ENCODE results near the gene C9orf153. TPM values are rescaled to one million over a fixed set of nuclear protein-coding genes. Genes with fewer than 3 reads are reported as not detected.
"Not testable (repeated sequence)": the region's sequence is repeated elsewhere in the genome, so short reads cannot be mapped to it uniquely, and the experiment has no call there.

The C9orf153 gene
- 0.38 TPM in 1 of 2 replicates, not detected in the other for total RNA-seq

DNA sequence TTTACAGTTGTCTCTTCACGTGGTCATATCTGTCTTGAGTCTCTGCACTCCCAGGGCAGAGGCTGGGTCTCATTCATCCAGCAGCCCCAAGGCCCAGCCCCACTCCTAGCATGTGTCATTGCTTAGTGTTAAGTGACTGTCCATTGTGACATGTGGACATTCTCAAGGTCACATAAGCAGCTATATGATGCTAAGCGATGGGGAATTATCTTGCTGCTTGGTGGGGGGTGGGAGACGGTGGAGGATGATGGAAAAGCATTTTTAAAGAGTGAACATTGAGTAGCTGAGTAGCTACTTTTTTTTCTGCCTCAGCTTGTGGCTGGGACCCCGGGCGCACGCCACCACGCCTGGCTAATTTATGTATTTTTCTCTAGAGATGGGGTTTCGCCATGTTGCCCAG lies at the start of gene C9orf153:
Gene C9orf153 (minus strand): TSS at position 101 of the 400 bp plus-strand sequence. CDS start 30,054 bp downstream, outside the sequence.
- DNase-seq (ENCODE audit: low read depth in 2 of 2) = no peak

DNA sequence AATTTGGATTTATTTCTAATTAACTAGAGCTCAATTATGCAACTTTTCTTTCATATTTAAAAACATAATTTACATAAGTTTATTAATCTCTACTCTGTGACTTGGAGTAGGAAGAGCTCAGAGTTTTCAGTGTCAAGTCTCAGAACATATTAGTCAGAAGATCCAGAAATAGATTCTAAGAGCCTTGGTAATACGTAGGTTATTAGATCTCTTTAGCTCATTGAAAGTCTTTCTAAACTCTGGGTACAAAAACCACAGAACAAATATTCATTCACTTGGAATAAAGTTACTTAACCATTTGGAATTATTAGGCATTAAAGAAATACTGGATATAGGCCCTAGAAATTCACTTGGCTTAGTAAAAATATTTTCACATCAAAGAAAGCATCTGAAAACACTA lies 49.2 kb upstream of the C9orf153 start:
- no peak for DNase-seq (ENCODE audit: low read depth in 2 of 2)

DNA sequence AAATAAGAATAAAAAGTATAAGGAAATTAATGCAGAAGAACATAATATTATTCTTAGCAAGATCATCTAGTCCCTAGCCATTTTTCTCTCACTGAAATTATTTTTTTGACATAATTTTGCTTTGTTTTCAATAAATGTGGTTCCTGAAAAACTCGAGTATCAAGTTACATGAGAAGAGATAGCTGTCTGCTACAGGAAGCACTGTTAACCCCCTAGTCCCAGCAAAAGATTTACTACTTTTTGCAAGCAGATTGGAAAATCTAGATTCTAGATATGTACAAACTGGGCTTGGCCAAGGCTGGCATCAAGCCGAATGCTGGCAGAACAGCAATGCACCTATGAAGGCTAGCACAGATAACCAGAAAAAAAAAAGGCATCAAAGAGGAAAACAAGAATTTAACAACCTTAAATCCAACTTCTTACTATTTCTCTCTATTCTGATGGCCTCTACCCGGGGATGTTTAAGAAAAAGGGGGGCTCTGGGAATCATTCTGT lies 44.8 kb upstream of the C9orf153 start:
- peak in 1 of 2 donors; percentile 42 for DNase-seq (ENCODE audit: low read depth in 2 of 2)

DNA sequence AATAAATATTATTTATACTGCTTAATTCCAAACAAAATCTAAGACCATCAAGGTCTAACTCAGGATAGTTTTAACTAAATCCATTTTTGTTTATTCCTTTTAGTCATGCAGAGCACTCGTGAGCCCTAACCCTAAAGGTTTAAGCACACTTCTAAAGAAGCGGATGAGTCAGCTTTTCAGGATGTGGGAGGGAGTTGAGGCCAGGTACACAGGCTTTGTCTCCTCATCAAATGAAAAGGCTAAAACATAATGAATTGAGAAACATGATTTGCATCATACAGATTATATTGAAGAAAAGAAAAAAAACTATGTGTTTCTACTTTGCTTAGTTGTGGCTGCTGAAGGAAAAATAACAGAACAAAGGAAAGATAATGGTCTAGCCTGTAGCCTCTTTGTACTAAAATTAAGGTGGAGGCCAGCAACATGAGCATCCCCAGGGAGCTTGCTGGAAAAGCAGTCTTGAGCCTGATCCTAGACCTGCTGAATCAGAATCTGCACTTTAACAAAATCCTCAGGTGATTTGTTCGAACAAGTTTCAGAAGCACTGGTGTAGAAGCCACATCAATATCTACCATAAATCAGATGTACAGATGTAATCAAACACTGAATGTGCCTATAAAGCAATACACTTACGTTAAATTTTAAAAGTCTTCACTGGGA lies 44.0 kb upstream of the C9orf153 start:
- DNase-seq (ENCODE audit: low read depth in 2 of 2) = peak in 1 of 2 donors; percentile 67

DNA sequence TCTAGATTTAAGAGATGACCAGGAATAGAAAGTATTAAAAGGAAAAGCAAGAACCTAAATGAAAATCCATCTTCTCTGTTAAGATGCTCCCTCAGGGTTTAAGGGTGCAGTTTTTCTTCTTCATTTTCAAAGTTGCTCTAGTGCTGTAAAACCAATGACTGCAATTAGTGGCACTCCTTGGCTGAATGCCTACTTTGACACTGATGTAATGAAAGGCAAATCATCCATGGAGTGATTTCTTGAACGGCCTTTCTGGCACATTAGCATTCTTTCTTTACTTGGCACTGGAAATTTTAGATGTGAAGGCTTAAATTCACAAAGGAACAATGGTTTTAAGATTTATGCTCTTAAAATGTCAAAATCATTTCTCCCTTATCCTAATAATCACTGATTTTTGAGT lies 42.2 kb upstream of the C9orf153 start:
- DNase-seq (ENCODE audit: low read depth in 2 of 2) = no peak

DNA sequence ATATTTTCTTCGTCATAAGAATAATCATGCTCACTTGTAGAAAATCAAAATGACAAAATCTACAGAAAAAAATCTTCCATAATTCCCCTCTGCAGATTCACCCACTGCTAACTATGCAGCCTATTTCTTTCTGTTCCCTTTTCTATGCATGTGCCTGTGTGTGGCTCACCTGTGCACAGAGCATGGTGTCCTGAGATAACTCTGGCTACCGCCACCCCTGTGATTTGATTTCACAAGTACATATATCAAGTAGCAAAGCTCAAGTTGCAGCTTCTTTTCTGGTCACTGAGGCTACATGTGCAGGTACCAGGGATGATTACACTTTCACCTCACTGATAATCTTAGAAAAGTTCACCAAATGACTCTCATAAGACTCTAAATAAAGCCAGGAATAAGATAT lies 41.2 kb upstream of the C9orf153 start:
- DNase-seq (ENCODE audit: low read depth in 2 of 2) = no peak

DNA sequence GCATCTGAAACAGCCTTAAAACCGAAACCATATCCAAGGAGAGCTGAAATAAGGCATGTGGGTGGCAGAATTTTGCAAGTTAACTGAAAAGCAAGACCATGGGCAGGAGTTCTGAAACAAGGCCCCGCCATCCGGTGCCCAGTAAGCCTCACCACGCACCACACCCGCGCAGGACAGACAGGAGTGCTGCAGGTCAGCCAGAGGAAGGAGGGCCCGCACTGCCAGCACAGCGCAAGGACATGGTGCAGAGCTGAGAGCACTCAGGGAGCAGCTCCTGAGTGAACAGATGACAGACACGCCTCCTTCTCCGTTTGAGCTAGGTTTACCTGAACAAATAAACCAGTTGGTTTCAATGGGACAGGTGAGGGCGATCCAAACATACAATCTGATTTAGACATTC lies 39.4 kb upstream of the C9orf153 start:
- DNase-seq (ENCODE audit: low read depth in 2 of 2) = no peak

DNA sequence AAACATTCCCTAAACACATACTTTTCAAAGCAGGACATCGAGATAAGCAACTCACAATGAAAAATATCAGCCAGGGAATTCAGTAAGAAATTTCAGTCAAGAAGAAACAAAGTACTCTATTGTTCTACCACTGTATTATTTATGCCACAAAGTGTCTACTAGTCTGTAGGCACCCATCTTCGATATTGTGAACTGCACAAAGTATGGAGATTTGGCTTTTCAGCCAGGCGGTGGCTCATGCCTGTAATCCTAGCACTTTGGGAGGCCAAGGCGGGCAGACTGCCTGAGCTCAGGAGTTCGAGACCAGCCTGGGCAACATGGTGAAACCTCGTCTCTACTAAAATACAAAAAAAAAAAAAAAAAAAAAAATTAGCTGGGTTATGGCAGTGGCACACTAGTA lies 30.9 kb upstream of the C9orf153 start:
- DNase-seq (ENCODE audit: low read depth in 2 of 2) = not testable (repeated sequence)

DNA sequence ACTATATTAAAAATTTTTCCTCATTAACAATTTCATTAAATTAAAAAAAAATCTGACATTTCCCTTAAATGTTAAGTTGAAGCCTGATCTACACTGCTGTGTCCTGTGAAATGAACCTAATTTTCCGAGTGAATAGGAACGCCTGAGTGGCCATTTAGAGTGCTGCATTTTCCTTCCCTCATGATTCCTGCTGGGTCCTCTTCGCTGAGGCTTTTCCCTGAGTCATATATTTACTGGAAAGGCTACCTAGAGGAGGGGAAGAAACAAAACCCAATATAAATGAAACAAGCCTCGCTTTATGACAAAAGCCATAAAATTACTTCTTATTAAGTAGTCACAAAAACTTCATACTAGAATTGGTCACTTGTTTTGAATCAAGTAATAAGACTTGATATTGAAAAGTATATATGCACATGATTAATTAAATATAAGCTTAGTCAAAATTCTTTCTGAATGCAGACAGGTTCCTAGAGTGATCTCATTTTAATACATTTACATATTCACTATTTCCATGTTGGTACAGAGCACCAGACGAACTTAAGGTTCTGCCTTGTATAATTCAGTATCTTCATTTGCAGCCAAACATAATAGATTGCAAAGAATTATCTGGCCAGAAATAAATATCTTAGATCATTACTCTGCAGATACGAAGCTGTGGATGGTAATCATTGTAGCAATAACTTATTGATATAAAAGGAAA lies 29.2 kb upstream of the C9orf153 start:
- no peak for DNase-seq (ENCODE audit: low read depth in 2 of 2)

DNA sequence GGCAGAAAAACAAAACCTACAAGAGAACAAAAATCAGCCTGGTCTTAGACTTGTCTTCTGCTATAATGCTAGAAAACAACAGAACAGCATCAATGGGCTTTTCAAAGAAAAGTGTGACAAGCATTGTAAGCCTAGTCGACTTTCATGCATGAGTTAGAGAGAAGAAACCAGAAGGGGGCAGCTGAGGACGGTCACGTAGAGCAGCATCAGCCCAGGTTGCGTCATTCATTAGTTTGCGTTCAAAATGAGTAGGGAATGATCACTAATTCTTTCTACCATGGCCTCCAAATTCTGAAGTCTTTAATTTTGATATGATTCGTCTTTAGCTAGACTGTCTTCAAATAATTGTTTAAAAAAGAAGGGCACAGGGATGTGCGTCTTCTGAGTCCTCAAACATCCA lies 27.6 kb upstream of the C9orf153 start:
- peak in 1 of 2 donors; percentile 34 for DNase-seq (ENCODE audit: low read depth in 2 of 2)

DNA sequence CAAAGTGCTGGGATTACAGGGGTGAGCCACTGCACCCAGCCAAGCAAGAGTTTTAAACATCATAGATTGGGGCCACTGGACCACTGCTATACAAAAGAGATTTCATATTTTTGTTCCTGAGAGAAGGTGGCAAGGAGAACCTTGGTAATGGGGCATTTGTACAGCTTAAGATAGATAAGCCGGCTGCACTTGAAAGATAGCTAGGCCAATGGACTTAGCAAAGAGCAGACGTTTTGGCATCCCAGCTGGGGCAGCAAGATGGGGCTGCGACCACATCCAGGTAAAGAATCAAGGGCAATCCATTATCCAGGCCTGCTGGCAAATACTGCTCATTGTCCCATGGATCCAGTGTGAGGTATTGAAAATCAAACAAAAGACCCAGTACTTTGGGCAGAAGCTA lies 26.8 kb upstream of the C9orf153 start:
- no peak for DNase-seq (ENCODE audit: low read depth in 2 of 2)

DNA sequence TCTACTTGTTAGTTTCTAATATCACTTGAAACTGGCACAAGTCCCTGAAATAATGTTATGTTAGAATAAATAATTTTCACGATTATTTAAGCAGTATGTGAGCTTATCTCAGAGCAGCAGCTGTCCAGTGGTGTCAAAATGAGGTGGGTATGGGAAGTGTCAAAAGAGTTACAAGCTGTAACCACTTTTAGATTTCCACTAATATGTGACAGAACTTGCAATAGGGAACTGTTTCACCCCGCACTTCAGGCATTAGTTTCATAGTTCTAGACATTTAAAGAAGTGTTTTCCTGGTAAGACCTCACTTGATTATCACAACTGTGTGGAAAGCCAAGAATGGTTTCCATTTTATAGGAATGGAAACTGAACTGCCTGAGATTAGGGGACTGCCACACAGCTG lies 25.8 kb upstream of the C9orf153 start:
- DNase-seq (ENCODE audit: low read depth in 2 of 2) = no peak

DNA sequence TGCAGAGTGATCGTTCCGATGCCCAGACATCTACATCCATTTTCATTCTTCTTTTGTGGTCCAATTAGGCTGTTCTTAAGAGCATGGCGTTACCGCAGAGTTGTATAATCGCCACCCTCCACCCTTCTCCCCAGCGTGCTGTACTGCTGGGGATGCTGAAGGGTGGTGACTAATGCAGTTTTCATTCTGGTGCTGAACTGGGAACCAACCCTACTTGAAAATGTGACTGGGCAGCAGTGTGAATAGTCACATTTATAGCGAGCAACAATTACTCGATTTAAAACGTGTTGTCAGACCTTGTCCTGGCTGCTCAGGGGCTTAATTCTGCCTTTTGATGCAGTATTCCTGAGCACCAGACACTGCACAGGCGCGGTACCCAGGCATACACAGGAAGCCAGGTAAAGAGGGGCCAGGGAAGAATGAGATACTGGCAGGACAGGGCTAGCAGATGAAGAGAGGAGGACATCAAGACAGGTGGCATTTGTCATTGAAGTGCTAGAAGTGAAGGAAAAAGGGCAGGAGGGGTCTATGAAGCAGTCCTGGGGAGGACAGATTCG lies 23.6 kb upstream of the C9orf153 start:
- no peak for DNase-seq (ENCODE audit: low read depth in 2 of 2)

DNA sequence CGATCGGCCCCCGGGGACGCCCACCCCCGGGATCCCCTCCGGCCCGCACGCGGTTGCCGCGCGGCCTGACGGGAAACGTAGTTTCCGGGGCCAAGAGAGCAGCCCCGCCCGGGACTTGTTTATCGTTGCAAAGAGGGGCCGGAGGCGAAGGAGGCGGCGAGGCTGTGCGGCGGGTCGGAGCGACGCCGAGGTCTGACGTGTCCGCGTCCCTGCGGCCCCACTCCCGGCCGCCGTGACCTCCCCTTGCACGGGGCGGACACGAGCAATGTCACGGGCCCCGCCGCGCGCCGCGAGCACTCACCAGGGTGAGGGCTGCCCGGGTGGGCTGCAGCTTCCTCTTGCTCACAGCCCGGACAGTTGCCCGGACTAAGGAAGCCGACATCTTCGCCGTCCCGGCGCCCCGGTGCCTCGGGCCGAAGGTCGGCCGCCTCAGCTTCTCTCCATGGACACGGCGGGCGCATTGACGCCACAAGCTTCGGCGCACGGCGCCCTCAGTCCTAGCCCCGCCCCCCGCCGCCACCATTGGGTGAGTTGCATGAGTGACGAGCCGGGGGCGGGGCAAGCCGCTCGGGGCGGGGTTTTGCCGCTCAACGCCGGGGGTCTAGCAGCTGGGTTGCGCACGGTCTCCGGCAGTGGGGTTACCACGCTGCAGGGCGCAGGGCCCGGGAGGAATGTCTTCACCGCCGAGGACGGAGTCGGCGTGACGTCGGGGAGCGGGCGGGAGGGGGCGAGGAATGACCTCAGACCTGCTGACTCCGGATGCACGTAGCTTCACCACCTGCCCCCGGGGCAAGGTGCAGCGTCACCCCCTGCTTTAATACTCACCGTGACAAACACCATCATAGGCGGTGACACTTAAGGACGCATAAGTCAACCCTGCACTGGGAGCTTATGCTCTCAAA lies 22.9 kb upstream of the C9orf153 start, which contains the start of gene ISCA1:
Gene ISCA1 (minus strand): TSS at position 462 of the 902 bp plus-strand sequence. CDS start 80 bp downstream, at position 382.
- peak; percentile 58 to 93 for DNase-seq (ENCODE audit: low read depth in 2 of 2)

DNA sequence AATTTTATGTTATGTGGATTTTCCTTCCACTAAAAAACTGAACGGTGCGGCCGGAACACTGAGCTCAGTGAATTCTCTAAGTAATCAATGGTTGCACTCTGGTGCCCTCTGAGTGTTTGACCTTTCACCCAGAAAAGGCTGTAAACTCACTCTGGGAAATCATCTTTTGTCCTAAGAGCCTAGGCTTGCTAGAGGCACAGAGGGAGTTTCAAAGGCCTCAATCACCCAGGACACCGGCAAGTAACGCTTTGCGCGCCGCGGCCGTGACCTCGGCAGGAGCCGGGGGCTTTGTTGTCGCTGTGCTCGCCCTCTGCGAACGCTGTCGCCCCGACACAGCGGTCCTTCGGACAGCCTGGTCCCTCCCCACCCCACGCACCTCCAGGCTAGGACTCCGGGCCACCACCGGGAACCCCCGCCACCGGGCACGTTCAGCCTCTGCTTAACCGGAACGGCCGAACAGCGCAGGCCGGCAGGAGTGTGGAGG lies 22.2 kb upstream of the C9orf153 start:
- no peak for DNase-seq (ENCODE audit: low read depth in 2 of 2)

DNA sequence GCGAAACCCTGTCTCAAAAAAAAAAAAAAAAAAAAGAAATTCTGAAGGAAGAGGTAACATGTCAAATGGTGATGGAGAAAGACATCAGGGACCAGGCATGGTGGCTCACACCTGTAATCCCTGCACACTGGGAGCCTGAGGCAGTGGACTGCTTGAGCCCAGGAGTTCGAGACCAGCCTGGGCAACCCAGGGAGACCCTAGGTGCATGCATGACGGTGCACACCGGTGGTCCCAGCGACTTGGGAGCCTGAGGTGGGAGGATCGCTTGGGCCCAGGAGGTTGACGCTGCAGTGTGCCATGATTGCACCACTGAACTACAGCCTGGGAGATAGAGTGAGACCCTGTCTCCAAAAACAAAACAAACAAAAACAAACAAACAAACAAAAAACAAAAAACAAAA lies 21.1 kb upstream of the C9orf153 start:
- no peak for DNase-seq (ENCODE audit: low read depth in 2 of 2)

DNA sequence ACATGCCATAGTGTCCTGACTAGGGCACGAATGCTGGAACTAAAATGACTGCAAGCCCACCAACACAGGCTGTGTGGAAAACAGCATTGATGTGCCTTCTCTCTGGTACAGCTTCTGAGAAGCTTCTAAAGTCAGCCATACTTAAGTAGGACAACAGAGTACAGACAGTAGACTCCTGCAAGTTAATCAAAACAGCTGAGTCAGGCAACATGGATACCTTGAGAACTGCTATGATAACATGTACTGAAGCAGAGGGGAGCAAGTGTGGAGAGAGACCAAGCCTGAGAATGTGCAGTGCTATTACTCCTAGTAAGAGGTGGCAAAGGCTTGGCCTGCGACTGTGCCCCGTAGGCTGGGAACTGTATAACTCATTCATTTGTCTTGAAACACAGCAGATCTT lies 20.4 kb upstream of the C9orf153 start:
- DNase-seq (ENCODE audit: low read depth in 2 of 2) = no peak

DNA sequence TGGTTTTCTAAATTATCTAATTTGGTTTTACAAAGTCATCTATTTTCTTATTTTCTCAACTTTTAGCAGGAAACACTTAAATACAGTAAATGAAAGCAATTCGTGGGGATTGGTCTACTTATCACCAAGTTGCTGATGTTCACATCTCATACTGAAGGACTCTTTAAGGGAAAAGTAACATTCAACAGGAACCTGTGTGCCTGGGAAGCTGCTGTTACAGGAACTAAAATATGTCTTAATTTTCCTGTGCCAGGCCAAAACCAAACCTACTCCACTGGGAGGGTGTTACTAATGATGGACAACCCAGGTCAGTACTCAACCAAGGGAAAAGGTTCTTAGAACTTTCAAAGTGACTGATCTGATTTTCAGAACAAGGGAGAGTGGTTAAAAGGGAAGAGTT lies 17.6 kb upstream of the C9orf153 start:
- no peak for DNase-seq (ENCODE audit: low read depth in 2 of 2)

DNA sequence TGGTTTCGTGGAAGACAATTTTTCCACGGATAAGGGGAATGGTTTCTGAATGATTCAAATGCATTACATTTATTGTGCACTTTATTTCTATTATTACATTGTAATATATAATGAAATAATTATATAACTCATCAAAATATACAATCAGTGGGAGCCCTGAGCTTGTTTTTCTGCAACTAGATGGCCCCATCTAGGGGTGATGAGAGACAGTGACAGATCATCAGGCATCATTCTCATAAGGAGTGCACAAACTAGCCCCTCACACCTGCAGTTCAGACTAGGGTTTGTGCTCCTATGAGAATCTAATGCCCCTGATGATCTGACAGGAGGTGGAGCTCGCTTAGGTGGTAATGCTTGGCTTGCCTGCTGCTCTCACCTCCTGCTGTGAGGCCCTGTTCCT lies 16.5 kb upstream of the C9orf153 start:
- DNase-seq (ENCODE audit: low read depth in 2 of 2) = peak in 1 of 2 donors; percentile 24

DNA sequence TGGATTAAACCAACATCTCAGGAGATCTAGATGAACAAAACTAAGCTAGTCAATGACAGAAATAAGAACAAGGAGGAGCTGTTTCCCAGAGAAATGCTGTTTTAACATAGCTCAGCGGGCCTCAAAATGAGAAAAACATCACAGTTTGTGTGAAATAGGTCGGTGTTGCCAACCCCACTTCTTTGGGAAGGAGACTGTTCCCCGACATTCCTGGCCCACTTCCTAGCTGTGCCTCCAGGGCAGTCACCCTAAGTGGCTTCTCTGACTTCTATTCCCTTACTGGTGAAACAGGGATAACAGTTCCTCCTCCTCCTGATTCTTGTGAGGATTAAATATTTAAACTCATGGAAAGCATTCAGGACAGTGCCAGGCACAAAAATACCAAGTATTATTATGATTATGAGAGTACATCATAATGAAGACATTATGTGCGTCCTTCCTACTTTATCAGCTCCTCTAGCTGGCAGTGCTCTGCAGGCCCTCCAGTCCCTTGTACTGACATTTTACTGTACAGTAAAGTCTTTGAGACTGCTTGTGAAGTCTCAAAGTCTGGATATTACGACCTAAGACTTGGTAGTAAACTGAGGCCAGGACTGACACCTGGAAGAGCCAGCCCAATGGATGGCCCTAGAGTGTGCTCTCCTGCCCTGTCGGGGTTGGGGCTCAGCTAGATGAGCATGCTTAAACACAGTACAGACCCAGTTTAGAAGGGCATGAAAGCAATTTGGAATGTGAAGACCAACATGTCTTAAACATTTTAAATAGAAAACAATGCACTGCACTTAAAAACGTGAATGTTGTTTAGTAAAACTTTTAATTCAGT lies 15.6 kb upstream of the C9orf153 start:
- no peak for DNase-seq (ENCODE audit: low read depth in 2 of 2)

Measured in dermis microvascular lymphatic vessel endothelial cell (primary cell).